ENCODE data around the gene FFAR1. TPM values are rescaled to one million over a fixed set of nuclear protein-coding genes. Genes with fewer than 3 reads are reported as not detected.

The FFAR1 gene
- total RNA-seq, 2 experiments from 2014 or later: 9.8 to 11.4 TPM

DNA sequence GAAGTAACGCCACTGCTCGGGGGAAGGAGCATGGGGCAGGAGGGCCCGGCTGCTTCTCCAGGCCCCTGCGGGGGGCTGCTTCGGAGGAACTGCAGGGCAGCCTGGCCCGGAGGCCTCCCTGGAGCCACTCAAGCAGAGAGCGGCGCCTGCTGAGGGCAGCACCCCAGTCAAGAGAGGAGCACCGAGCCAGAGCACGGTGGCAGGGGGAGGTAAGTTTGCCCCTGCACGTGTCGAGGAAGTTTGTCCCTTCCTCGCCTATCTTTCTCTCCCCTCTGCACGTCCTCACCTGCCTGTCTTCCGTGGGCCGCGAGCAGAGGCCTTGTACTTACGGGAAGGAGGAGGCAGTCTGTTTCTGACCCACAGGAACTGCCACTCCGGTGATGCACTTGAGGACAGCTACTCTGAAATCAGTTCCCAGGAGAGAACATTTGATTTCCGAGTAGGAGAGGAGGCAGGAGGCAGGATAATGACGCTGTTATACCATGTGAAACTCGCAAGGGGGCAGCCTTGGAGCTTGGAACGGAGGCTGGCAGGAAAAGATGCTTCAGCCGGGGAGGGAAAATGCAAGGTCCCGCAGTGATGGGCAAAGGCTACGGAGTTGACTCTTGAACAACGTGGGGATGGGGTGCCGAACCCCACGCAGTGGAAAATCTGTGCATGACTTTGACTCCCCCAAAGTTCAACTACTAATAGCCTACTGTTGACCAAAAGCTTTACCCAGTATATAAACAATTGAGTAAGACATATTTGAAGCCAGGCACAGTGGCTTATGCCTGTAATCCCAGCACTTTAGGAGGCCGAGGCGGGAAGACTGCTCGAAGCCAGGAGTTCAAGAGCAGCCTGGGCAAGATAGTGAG, 5.0 kb downstream of the FFAR1 start:
- DNase-seq (ENCODE audit: low spot score): peak; percentile 78
- Histone ChIP-seq H3K4me1 (ENCODE audit: insufficient read depth, low read length, poor library complexity, severe bottlenecking) (peaks cover 54% of the 10 kb centered on the region), H3K9me2 (ENCODE audit: insufficient read depth, low read length) (no peaks in the 10 kb centered on the region), H3K4me2 (ENCODE audit: low read length) (peak overlapping the region; percentile 38; the same call in 1 of the 2 replicates), H3K79me2 (ENCODE audit: insufficient read depth, low read depth, low read length) (no peaks in the 10 kb centered on the region), H3K27ac (ENCODE audit: low read depth, low read length, poor library complexity, severe bottlenecking) (peak overlapping the region; percentile 27), H3K36me3 (ENCODE audit: insufficient read depth, low read length) (peaks cover 24% of the 10 kb centered on the region), H3K9me3 (ENCODE audit: low read length) (0 out of 2 replicates have a peak, but pooled peaks cover 4% of the 10 kb centered on the region), H2AFZ (ENCODE audit: low read length) (0 out of 2 replicates have a peak overlapping the region, but pooled peaks have one; percentile 29), H3K4me3 (ENCODE audit: low read depth, low read length, poor library complexity, severe bottlenecking) (no peak overlapping the region), H4K20me1 (ENCODE audit: insufficient read depth, low read length) (no peaks in the 10 kb centered on the region; the same call in 1 of the 2 replicates)
- no TSS peak for BruUV-seq (replicated peaks)
- POLR2A ChIA-PET: interaction anchor here (0.5 to 1.2 kb wide), 4 partner anchors 98 to 142 kb away, joined by 3 to 9 read pairs (median 4); no protein-coding TSS in a partner anchor
- CTCF ChIA-PET (ENCODE audit: unreplicated experiment): interaction anchor here (0.8 kb wide), 1 partner anchor 142 kb away, joined by 3 read pairs; no protein-coding TSS in a partner anchor
- no peak for TF ChIP-seq EZH2phosphoT487 (IDR thresholded peaks at IDR 0.05; ENCODE audit: borderline replicate concordance, low read depth, low read length)
- TF ChIP-seq CTCF (conservative IDR thresholded peaks at IDR 0.05; ENCODE audit: low read length): peak; percentile 92
- intact Hi-C loops (cut with micrococcal nuclease; ENCODE audit: unreplicated experiment): loop anchor here (1.0 kb wide), 2 partner anchors 116 to 143 kb away; no protein-coding TSS in a partner anchor

- Histone ChIP-seq H3K4me3 (ENCODE audit: low read depth, low read length, poor library complexity, severe bottlenecking) (no peak overlapping the region), H4K20me1 (ENCODE audit: insufficient read depth, low read length) (no peaks in the 10 kb centered on the region), H3K9me2 (ENCODE audit: insufficient read depth, low read length) (no peaks in the 10 kb centered on the region), H3K4me1 (ENCODE audit: insufficient read depth, low read length, poor library complexity, severe bottlenecking) (peaks cover 49% of the 10 kb centered on the region), H3K27ac (ENCODE audit: low read depth, low read length, poor library complexity, severe bottlenecking) (no peak overlapping the region), H3K36me3 (ENCODE audit: insufficient read depth, low read length) (peaks cover 14% of the 10 kb centered on the region), H2AFZ (ENCODE audit: low read length) (no peak overlapping the region), H3K79me2 (ENCODE audit: insufficient read depth, low read depth, low read length) (no peaks in the 10 kb centered on the region), H3K4me2 (ENCODE audit: low read length) (no peak overlapping the region), H3K9me3 (ENCODE audit: low read length) (0 out of 2 replicates have a peak, but pooled peaks cover 4% of the 10 kb centered on the region)
- no peak for DNase-seq (ENCODE audit: low spot score)
- no TSS peak for BruUV-seq (replicated peaks)
- intact Hi-C loops (cut with micrococcal nuclease; ENCODE audit: unreplicated experiment): no loop called here
- POLR2A ChIA-PET: interaction anchor here (0.9 to 1.2 kb wide), 2 partner anchors 106 to 141 kb away, joined by 3 read pairs; no protein-coding TSS in a partner anchor
- TF ChIP-seq CTCF (conservative IDR thresholded peaks at IDR 0.05; ENCODE audit: low read length) (no peak), EZH2phosphoT487 (IDR thresholded peaks at IDR 0.05; ENCODE audit: borderline replicate concordance, low read depth, low read length) (no peak)
- CTCF ChIA-PET (ENCODE audit: unreplicated experiment): no interaction called here
These were observed 5.9 kb downstream of the FFAR1 start for GRCh38 chr19:35353635-35354034.
